ENCODE results near the gene SHISA9. TPM values are rescaled to one million over a fixed set of nuclear protein-coding genes. Genes with fewer than 3 reads are reported as not detected.

Gene SHISA9
- polyA plus RNA-seq, 3 donors: 0.01 TPM; not detected in 2

DNA sequence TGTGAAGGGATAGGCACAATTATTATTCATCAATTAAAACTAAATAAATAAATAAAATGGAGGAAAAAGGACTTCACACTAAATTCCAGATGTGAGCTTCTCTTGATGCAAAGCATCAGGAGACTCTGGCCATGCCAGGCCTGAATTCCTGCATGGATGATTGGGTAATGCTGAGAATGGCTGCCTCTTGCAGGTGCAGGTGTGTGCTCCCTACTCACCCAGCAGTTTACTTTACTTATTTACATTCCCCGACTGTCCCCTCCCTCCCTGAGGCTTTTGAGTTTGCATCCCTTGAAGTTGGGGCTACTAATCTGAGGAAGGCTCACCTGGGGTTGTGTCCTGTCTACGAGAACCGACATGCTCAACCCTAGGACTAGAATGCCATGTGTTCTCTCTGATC, 200.4 kb downstream of the SHISA9 start:
- Histone ChIP-seq H3K9ac (ENCODE audit: insufficient read depth, low read length, poor library complexity, severe bottlenecking) (no peak overlapping the region), H3K27me3 (ENCODE audit: control insufficient read depth in 2 of 2, insufficient read depth in 2 of 2, low read length in 2 of 2) (no peaks in the 10 kb centered on the region), H3K4me2 (replicated peaks; ENCODE audit: extremely low read depth, low read length, poor library complexity, severe bottlenecking) (no peak overlapping the region), H3K79me2 (ENCODE audit: insufficient read depth, low read length) (no peaks in the 10 kb centered on the region), H2AFZ (ENCODE audit: insufficient read depth, low read depth, low read length, poor library complexity, severe bottlenecking) (no peak overlapping the region), H3K4me3 (replicated peaks in 1 of 3; ENCODE audit: low read depth in 2 of 3, low read length in 3 of 3) (no peak overlapping the region), H3K4me1 (ENCODE audit: control insufficient read depth in 1 of 2, insufficient read depth in 2 of 2, low read length in 2 of 2) (no peaks in the 10 kb centered on the region), H3K36me3 (replicated peaks in 1 of 2; ENCODE audit: control insufficient read depth in 1 of 2, insufficient read depth in 2 of 2, low read length in 2 of 2) (no peaks in the 10 kb centered on the region), H4K20me1 (ENCODE audit: insufficient read depth, low read length) (no peaks in the 10 kb centered on the region), H3K9me3 (replicated peaks in 1 of 2; ENCODE audit: control insufficient read depth in 1 of 2, insufficient read depth in 1 of 2, low read length in 2 of 2) (peaks cover 3 to 11% of the 10 kb centered on the region in 2 donors), H3K27ac (ENCODE audit: low read depth in 1 of 2, low read length in 2 of 2) (no peak overlapping the region)
- TF ChIP-seq, protein P1, sequence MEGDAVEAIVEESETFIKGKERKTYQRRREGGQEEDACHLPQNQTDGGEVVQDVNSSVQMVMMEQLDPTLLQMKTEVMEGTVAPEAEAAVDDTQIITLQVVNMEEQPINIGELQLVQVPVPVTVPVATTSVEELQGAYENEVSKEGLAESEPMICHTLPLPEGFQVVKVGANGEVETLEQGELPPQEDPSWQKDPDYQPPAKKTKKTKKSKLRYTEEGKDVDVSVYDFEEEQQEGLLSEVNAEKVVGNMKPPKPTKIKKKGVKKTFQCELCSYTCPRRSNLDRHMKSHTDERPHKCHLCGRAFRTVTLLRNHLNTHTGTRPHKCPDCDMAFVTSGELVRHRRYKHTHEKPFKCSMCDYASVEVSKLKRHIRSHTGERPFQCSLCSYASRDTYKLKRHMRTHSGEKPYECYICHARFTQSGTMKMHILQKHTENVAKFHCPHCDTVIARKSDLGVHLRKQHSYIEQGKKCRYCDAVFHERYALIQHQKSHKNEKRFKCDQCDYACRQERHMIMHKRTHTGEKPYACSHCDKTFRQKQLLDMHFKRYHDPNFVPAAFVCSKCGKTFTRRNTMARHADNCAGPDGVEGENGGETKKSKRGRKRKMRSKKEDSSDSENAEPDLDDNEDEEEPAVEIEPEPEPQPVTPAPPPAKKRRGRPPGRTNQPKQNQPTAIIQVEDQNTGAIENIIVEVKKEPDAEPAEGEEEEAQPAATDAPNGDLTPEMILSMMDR (IDR thresholded peaks at IDR 0.05): no peak
- intact Hi-C loops (cut with micrococcal nuclease): no loop called here
- WGBS (ENCODE audit: insufficient coverage): 100% methylated on average over 1 of the region's 3 CpGs
- H3K4me3 Mint-ChIP-seq: no peak overlapping the region
- H3K4me1 Mint-ChIP-seq: no peaks in the 10 kb centered on the region
- H3K27ac Mint-ChIP-seq: no peak overlapping the region
- peaks cover 2 to 16% (median 7%) of the 10 kb centered on the region in 7 donors for H3K9me3 Mint-ChIP-seq
- DNase-seq: no peak
- H3K27me3 Mint-ChIP-seq (ENCODE audit: low read depth in 3 of 3): peaks cover 0 to 1% (median 0%) of the 10 kb centered on the region in 3 donors
- no peaks in the 10 kb centered on the region for H3K36me3 Mint-ChIP-seq

DNA sequence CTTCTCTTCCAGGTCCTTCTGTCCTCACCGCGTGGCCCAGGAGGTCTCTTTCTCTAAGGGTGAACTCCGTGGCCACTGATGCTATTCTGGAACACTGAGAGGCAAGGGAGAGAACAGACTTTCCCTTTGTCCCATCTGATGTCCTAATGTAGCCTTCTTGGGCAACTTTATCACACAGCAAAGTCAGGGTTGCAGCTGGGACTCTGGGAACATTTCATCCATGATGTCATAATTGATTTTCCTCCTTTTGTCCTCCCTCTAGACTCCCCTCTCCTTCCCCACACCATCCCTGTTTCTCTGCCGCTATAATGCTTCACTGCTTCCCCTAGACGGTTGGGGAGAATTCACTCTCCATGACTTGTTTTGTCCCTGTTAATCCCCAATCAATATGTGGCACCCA, 201.0 kb downstream of the SHISA9 start:
- Histone ChIP-seq H3K4me3 (replicated peaks in 1 of 3; ENCODE audit: low read depth in 2 of 3, low read length in 3 of 3) (no peak overlapping the region), H4K20me1 (ENCODE audit: insufficient read depth, low read length) (no peaks in the 10 kb centered on the region), H3K9ac (ENCODE audit: insufficient read depth, low read length, poor library complexity, severe bottlenecking) (no peak overlapping the region), H3K4me2 (replicated peaks; ENCODE audit: extremely low read depth, low read length, poor library complexity, severe bottlenecking) (no peak overlapping the region), H3K9me3 (replicated peaks in 1 of 2; ENCODE audit: control insufficient read depth in 1 of 2, insufficient read depth in 1 of 2, low read length in 2 of 2) (peaks cover 3 to 8% of the 10 kb centered on the region in 2 donors), H3K79me2 (ENCODE audit: insufficient read depth, low read length) (no peaks in the 10 kb centered on the region), H3K4me1 (ENCODE audit: control insufficient read depth in 1 of 2, insufficient read depth in 2 of 2, low read length in 2 of 2) (no peaks in the 10 kb centered on the region), H3K36me3 (replicated peaks in 1 of 2; ENCODE audit: control insufficient read depth in 1 of 2, insufficient read depth in 2 of 2, low read length in 2 of 2) (no peaks in the 10 kb centered on the region), H3K27ac (ENCODE audit: low read depth in 1 of 2, low read length in 2 of 2) (no peak overlapping the region), H3K27me3 (ENCODE audit: control insufficient read depth in 2 of 2, insufficient read depth in 2 of 2, low read length in 2 of 2) (no peaks in the 10 kb centered on the region), H2AFZ (ENCODE audit: insufficient read depth, low read depth, low read length, poor library complexity, severe bottlenecking) (no peak overlapping the region)
- no peak overlapping the region for H3K4me3 Mint-ChIP-seq
- 100% methylated on average over 1 of the region's 5 CpGs for WGBS (ENCODE audit: insufficient coverage)
- peaks cover 0 to 1% (median 0%) of the 10 kb centered on the region in 3 donors for H3K27me3 Mint-ChIP-seq (ENCODE audit: low read depth in 3 of 3)
- no peaks in the 10 kb centered on the region for H3K4me1 Mint-ChIP-seq
- no peak overlapping the region for H3K27ac Mint-ChIP-seq
- H3K9me3 Mint-ChIP-seq: peaks cover 2 to 17% (median 7%) of the 10 kb centered on the region in 7 donors
- no peaks in the 10 kb centered on the region for H3K36me3 Mint-ChIP-seq
- intact Hi-C loops (cut with micrococcal nuclease): no loop called here
- DNase-seq: no peak
- TF ChIP-seq, protein P1 (IDR thresholded peaks at IDR 0.05): no peak

Data from CD14-positive monocyte (primary cell).